SH-SY5Y (cell line): ENCODE measurements around the gene CYGB.

Source experiments
- GATA2 ChIP-seq: IDR thresholded peaks from 2 replicates; pipeline ENCODE4 v1.6.1; 2011; ENCODE audit warnings: mild to moderate bottlenecking, low read depth, low read length
- GATA3 ChIP-seq: IDR thresholded peaks from 2 replicates; pipeline ENCODE4 v1.6.1; 2011; ENCODE audit warnings: low read depth, mild to moderate bottlenecking, low read length, moderate library complexity

- TF ChIP-seq GATA2 (no peak; the same call in 1 of the 2 replicates), GATA3 (no peak)
Measured at GRCh38 chr17:76497979-76498875, 39.3 kb downstream of the CYGB start.
